Esophagus squamous epithelium (tissue), 4 donors: ENCODE data around the gene TMEM161B.

Source experiments
- CTCF ChIP-seq, 6 experiments: fragments of 450-650 bp in 4 of 6; fragments of 200-600 bp in 2 of 6; sonication (generic) in 2 of 6; IDR thresholded peaks; one replicate each; pipeline ENCODE4 v1.5.1; 2016 to 2019; ENCODE audit warnings: antibody characterized with exemption in 6 of 6, mild to moderate bottlenecking in 4 of 6, moderate library complexity in 4 of 6
- POLR2A ChIP-seq, 4 donors: fragments of 450-650 bp; IDR thresholded peaks; one replicate each; pipeline ENCODE4 v1.6.1; 2017; ENCODE audit warnings: antibody characterized with exemption in 4 of 4, mild to moderate bottlenecking in 4 of 4, moderate library complexity in 3 of 4

- TF ChIP-seq CTCF (IDR thresholded peaks at IDR 0.05) (no peak), POLR2A (IDR thresholded peaks at IDR 0.05) (no peak)
These were observed 5.3 kb downstream of the TMEM161B start for GRCh38 chr5:88263349-88263748.
